Measurements from ENCODE around the gene RFLNA. TPM values are rescaled to one million over a fixed set of nuclear protein-coding genes. Genes with fewer than 3 reads are reported as not detected.
"Not testable (repeated sequence)": the region's sequence is repeated elsewhere in the genome, so short reads cannot be mapped to it uniquely, and the experiment has no call there.

RFLNA gene
- total RNA-seq, 1 donor from 2014 or later: under 0.01 TPM

DNA sequence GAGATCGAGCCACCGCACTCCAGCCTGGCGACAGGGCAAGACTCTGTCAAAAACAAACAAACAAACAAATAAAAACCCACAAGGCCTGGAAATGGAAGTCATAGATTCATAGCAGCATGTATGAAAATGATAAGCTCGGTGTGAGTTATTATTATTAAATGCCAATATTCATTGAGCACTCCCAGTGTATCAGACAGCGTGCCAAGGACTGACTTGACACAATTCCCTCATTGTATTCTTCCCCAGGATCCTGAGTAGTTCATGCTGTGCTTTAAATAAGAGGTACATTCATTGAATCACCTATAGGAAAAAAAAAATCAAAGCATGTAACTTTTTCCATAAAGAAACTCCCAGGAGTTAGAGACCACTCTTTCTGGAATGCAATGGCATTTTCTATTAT, 12.6 kb upstream of the RFLNA start:
- no peak for DNase-seq (ENCODE audit: low read depth in 2 of 2)

DNA sequence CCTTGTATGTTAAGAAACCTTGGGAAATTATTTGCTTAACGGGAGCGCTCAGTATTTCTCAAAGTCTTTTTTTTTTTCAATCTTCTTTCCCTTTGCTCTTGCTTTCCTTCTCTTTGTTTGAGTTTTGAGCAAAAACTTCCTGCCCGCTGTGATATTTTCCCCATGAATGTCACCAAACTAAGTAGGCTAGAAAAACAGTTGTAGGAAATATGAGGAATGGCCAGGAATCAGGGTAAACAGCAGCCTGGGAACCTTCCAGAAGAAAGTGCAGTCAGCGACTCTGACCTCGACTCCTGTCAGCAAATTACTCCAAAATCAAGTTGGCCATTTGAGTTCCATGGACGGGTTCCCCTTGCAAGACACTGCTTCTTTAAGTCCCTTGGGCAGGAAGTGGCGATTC, 11.6 kb upstream of the RFLNA start:
- peak in 1 of 2 donors; percentile 22 for DNase-seq (ENCODE audit: low read depth in 2 of 2)

DNA sequence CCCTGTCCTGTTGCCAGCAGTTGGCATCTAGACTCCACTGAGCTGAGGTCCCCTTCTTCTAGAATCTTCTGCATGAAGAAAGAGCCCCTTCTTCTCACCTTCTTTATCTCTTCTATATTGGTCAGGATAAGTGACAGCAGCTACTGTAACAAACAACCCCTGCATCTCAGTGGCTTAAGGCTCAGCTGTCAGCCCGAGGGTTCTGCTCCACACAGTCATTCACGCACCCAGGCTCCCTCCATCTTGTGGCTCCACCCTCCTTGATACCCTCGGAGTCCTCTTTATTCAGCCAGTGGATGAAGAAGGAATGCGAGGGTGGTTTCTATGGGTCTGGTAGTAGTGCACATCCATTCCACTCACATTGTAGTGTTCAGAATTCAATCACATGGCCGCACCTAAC, 10.5 kb upstream of the RFLNA start:
- no peak for DNase-seq (ENCODE audit: low read depth in 2 of 2)

DNA sequence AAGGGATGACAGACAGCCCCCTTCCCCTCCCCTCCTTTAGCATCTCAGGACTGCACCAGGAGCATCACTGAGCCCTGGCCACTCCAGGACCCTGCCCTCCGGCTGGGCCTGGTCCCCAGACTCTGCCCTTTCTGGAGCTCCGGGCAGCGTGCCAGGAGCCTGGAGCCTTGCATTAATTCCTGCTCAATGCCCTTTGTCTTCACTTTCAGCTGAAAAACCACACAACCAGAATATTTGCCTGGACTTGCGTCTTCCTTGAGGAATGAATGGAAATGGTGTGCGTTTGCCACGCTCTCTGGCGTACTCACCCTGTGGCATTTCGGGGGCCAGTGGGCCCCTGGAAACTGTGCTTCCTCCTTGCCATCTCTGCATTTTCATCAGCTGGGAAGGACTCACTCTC, 8.5 kb upstream of the RFLNA start:
- DNase-seq (ENCODE audit: low read depth in 2 of 2): no peak

DNA sequence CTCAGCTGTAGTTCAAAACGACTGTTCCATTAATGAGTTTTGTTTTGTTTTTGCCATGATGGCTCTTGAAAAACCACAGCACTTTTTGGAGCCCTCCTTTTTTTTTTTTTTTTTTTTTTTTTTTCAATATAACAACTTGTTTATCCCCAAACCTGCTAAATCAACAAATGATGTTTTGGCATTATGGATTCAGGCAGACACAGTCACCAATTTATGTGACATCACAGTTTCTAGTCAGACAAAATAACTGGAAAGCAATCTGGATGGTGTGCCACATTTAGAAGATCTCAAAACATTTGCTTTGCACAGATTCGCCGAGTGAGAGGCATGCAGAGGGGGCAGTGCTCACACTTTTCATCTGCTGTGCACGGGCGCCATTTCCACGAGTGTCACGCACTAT, 7.9 kb upstream of the RFLNA start:
- DNase-seq (ENCODE audit: low read depth in 2 of 2): no peak

DNA sequence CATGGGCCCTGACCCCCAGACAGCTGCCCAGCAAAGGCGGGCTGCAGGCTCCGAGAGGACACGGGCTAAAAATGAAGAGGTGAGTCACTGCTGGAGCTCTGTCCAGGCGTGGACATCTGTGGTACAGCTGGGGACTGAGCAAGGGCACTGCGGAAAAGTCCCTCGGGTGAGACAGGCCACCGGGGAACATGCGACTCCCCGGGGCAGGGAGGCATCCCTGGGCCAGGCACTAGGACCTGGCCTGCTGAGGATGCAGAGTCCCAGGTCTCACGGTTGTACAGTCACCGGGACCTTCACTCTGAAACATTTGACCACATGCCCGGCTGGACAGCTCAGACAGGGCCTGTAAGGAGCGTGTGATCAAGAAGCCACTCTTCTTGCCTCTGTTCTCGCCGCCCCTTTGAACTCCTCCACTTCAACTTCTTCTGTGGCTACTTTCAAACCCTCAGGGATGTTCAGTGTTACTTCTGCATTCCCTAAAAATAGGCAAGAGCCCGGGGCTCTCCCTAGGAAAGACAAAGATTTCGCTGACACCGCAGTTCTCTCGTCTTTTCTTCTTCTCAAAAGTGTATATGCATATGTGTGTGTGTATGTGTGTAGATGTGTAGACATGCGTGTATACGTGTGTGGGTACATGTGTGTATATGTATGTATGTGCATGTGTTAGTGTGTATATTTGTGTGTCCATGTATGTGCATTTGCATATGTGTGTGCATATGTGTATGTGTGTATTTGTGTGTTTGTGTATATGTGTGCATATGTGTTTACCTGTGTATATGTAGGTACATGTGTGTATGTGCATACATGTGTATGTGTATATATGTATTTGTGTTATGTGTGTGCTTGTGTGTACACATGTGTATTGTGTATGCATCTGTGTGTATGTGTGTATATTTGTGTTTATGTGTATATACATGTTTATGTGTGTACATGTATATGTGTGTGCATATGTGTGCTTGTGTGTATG, 5.0 kb upstream of the RFLNA start:
- no peak for DNase-seq (ENCODE audit: low read depth in 2 of 2)

DNA sequence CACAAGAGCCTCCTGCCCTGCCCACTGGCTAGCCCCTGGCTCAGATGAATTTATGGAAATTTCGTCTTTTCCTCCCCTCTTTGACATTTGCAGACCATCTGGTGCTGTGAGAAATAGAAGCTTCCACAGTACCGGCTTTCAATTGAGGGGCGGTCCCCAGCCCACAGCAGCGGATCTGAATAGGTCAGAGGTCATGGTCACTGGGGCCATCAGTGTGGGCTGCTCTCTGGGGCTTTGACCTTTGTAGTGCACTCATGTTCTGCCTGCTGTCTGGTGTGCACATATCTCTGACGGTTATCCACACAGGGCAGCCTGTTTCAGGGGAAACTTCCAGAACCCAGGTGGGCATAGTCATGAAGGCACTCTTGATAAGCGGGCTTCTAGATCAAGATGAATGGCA, 2.5 kb upstream of the RFLNA start:
- DNase-seq (ENCODE audit: low read depth in 2 of 2): no peak

DNA sequence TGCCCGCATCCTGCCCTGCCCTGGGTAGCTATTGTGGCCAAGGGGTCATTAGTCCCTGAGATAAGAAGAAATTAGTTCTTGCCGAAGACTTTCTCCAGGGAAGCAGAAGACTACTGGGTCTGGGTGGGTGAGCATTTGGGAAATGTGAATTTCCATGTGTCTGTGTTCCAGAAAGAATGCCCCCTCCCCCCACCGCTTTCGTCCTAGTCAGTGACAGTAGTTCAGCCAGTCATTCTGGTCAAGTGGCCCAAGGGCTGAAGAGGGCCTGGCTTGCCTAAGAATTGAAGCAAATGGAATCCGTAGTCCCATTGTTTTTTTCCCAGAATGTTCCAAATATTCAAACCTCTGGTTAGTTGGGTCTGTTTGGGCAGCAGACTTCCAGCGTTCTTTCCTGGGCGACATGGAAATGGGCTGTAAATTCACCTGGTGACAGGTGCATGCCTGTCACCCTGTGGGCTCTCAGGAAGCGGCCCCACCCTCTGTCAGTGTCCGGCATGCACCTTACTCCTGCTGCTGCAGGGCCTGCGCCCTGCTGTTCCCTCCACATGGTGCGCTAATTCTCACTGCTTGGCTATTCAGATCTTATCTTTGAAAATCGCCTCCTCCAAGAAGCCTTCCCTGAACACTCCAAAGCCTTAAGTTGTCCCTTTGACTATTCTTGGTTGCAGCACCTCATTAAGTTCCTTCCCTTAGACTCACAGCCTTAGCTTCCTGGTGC, 1.4 kb upstream of the RFLNA start:
- DNase-seq (ENCODE audit: low read depth in 2 of 2): no peak

DNA sequence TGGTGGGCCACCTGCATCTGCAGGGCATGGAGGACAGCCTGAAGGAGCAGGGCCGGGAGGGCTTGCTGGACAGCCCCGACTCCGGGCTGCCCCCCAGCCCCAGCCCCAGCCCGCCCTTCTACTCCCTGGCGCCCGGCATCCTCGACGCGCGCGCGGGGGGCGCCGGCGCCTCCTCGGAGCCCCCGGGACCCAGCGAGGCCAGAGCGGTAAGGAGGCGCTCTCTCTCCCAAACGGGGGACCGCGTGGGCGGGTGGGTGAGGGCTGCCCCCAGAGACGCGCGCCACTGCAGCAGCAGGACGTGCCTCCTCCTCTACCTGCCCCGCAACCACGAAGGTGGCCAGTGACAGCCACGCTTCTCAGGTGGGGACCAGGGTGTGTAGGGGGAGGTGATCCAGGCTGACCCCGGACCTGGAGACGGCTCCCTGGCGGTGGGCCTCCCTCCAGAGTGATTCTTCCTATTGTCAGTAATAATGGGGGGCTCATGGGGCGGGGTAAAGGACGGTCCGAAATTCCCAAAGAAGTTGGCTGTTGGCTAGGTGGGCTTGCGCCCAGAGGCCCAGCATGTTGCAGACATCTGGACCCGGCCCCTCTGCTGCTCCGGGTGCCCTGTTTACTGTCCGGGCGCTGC, 652 bp downstream of the RFLNA start:
- DNase-seq (ENCODE audit: low read depth in 2 of 2): no peak

DNA sequence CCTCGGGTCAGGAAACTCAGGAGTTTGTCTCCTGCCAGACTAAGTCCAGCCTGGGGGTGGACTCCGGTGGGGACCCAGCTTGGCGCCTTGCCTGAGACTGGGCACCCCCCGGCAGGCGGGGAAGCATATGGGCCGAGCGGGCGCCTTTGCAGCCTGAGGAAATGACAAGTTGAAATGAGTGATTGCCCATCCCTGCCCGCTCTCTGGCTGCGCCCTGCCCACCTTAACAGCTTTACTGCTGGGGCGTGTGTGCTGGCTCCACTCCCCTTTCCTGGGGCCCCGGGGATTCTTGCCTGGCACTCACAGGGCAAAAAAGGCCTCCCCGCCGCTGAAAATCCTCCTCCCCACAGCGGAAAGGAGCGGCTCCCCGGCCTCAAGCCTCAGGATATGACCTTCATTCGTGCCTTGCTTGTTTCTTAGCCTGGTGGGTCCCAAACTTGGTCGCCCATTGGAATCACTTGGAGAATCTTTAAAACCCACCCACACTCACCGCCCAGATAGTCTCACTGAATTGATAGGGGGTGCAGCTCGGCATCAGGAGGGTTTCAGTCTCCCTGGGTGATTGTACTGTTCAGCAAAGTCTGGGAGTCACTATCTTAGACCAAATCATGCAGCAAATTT, 1.5 kb downstream of the RFLNA start:
- DNase-seq (ENCODE audit: low read depth in 2 of 2): no peak

DNA sequence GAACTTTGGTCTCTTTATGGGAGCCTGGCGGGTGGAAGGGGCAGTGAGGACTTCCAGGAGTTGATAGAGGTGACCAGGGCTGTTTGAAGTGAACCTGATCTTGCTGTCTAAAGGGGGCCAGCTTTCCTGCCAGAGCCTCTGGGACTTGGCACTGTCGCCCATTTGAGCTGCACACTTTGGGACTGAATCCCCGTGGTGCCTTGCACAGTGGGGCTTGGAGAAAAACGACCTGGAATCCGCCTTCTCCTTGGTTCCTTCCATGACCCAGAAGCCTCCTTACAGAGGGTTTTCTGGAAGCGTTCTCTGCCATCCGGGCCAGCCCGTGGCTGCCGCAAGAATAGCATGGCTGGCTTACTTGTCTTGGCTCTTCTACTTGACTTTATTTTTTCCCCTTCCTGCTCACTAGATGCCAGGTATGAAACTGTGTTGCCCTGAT, 2.0 kb downstream of the RFLNA start:
- no peak for DNase-seq (ENCODE audit: low read depth in 2 of 2)

DNA sequence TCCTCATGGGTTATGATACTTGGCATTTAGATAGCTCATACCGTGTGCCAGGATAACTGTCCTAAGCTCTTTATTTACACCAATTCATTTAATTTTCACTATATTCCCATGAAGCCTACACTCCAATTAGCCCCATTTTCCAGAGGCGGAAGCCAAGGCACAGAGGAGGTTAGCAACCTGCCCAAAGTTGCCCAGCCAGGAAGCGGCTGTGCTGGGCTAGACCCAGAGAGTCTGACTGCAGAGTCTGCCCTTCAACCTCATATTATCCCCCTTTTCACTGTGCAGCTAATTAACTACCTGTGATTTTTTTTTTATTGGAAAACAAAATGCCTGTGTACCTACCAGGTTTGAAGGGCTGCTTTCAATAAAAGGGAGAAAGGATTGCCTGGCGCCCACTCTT, 2.5 kb downstream of the RFLNA start:
- DNase-seq (ENCODE audit: low read depth in 2 of 2): no peak

DNA sequence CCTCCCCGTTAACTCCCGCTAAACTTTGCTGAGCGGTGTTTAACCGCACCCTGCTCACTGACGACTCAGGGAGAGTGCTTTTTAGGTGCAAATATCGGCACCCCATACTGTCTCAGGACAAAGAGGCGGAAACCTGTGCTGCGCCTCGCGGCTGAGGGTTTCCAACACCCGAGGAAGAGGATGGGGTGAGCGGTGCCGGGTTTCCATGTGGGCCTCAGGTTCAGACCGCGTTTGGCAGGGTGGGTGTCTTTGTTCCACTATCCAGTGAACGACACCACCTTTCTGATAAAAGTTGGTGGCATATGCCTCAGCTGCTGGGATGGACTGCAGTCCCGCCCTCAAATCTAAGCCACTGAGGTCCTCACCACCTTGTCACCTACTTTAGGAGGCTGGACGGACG, 3.0 kb downstream of the RFLNA start:
- no peak for DNase-seq (ENCODE audit: low read depth in 2 of 2)

DNA sequence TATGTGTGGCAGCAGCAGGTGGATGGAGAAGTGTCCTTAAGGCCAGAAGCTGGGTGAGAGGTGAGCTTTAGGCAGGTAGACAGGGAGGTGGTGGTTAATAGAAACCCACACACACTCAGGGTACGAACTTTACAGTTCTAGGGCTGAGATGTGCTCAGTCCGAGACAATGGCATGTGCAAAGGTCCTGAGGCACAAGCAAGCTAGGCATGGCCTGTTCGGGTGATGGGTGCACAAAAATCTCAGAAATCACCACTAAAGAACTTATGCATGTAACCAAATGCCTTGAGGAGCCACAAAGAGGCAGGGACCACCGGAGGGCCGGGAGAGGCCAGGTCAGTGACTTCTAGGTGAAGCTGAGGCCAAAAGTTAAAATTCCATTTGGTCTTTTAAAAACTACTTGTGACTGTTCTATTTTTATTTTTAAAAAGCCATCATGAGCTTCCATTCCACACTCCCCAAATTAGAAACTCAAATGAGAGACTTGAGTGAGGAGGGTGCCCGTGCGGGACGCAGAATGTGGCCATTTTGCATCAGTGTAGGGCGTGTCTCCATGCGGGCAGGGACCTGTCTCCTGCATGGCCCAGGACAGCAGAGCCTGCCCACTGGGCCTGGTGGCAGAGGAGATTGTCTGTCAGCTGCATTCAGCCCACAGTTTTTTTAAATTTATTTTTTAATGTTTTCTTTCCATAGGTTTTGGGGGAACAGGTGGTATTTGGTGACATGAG, 4.0 kb downstream of the RFLNA start:
- DNase-seq (ENCODE audit: low read depth in 2 of 2): no peak

DNA sequence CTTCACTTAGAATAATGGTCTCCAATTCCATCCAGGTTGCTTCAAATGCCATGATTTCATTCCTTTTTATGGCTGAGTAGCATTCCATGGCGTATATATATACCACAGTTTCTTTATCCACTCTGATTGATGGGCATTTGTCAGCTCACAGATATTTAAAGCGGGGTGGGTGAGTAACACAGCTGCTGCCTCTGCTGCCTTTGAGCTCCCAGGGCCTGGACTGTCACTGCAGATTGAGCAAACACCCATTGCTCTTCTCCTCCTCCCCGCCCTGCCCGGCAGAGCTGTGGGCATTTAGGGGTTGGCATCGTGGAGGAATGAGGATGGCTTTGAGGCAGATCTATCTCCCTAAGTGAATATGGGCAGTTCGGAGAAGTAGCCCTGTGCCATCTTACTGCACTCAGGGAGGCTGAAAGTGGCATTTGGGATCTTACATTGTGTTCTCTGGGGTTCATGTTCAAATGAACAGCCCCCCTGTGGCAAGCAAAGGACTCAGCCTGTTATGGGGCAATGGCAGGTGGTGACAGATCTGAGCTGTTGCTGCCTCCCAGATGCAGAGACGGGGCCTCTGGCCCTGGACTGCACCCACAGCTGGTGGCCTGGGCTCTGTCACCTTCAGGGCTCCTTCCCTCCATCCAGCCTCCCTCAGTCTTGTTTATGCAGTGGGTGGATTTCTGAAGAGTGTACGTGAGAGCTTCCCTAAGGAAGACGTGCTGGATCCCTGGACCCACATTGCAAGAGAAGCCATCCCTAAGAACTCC, 4.9 kb downstream of the RFLNA start:
- DNase-seq (ENCODE audit: low read depth in 2 of 2): no peak

DNA sequence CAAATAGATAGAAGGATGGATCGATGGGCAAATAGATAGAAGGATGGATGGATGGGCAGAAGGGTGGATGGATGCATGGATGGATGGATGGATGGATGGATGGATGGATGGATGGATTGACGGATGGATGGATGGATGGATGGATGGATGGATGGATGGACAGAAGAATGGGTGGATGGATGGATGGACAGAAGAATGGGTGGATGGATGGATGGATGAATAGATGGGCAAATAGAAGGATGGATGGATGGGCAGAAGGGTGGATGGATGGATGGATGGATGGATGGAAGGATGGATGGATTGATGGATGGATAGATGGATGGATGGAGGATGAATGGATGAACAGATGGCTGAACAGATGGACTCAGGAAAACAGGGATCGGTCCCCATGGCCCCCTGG, 5.8 kb downstream of the RFLNA start:
- not testable (repeated sequence) for DNase-seq (ENCODE audit: low read depth in 2 of 2)

DNA sequence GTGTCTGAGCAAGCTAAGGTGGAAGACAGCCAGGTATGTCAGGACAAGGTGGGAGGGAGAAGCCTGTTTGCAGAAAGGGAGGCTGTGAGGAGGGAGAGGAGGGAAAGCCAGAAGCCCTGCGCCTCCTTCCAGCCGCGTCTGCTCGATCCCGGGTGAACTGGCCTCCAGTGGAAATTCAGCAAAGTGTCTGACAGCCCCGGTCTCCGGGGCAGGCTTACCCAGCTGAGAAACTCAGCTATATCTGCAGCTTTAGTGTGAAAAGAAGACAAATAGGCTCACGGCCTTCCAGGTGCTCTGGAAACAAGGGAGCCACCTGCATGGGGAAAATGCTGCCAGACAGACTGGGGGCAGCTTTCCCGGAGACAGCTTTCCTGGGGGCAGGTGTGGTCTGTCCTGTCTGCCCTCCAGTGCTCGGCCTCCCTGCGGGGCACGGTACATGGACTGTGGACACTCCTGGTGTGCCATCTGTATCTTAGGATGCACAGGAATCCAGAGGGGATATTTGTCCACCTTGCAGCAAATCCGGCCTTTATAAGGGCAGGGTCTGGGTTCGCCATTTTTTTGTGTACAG, 6.3 kb downstream of the RFLNA start:
- DNase-seq (ENCODE audit: low read depth in 2 of 2): no peak

DNA sequence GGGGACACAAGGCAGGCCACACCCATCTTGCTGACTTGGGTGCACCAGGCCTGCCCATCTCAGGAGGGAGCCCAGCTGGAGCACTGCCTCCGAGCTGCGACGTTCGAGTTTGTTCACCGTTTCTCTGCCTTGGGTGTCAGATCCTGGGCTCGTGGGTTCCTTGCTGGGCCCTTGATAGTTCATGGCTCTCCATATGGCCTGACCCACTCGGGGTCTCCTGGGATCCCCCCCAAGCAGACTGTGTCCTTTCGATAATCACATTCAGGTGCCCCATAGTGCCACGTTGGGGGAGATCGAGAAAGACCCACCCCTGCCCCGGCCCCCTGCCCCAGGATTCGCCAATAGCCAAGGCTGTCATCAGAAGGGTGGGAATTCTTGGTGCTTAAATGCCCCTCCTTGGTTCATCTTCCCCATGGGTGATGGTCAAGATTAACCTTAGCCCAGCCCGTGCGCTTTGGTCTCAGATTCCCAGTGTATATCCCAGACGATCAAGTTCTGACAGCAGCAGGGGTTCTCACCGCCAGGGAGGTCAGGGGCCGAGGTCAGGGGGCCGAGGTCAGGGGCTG, 7.4 kb downstream of the RFLNA start:
- DNase-seq (ENCODE audit: low read depth in 2 of 2): no peak

DNA sequence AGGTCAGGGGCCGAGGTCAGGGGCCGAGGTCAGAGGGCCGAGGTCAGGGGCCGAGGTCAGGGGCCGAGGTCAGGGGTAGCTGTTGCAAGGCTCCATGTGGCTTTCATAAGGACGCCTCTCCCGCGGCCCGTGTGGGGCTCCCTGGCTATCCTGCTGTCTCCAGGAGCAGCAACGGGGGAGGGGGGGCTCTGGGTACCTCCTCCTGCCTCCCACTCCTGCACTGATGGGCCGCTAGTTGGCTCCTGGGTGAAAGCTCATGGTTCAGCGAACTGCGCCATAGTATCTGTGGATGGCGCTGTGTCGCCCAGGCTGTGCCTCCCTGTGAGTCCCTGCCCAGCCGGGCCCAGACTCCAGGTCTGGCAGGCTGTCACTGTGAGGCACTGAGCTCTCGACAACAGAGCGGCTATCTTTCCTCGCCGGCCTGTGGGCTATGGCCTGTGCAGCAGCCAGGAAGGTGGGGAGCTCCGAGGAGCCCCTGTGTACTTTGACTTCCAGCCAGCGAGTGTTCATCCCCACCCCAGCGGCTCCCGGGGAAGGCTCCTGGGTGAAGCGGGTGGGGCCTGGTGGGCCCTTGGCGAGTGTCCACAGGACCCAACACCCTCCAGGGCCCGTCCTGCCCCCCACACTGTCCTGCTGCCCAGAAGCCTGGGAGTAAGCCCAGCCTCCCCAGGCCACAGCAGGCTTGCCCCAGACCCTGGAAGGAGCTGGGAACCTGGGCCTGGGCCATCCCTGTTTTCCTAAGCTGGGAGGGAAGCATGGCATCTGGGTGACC, 8.1 kb downstream of the RFLNA start:
- no peak for DNase-seq (ENCODE audit: low read depth in 2 of 2)
